ENCODE measurements around the gene C16orf74.

- TF ChIP-seq, protein P1, sequence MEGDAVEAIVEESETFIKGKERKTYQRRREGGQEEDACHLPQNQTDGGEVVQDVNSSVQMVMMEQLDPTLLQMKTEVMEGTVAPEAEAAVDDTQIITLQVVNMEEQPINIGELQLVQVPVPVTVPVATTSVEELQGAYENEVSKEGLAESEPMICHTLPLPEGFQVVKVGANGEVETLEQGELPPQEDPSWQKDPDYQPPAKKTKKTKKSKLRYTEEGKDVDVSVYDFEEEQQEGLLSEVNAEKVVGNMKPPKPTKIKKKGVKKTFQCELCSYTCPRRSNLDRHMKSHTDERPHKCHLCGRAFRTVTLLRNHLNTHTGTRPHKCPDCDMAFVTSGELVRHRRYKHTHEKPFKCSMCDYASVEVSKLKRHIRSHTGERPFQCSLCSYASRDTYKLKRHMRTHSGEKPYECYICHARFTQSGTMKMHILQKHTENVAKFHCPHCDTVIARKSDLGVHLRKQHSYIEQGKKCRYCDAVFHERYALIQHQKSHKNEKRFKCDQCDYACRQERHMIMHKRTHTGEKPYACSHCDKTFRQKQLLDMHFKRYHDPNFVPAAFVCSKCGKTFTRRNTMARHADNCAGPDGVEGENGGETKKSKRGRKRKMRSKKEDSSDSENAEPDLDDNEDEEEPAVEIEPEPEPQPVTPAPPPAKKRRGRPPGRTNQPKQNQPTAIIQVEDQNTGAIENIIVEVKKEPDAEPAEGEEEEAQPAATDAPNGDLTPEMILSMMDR (IDR thresholded peaks at IDR 0.05) = no peak
- TF ChIP-seq SMC3 (IDR thresholded peaks at IDR 0.05) = no peak
Observed at GRCh38 chr16:85677383-85677967, 73.4 kb downstream of the C16orf74 start.
